IMR-90 (cell line): ENCODE results near the gene NUDT9.
"Not testable (repeated sequence)": the region's sequence is repeated elsewhere in the genome, so short reads cannot be mapped to it uniquely, and the experiment has no call there.

Experiments used
- CEBPB ChIP-seq: IDR thresholded peaks from 2 replicates; pipeline ENCODE4 v1.6.1; 2012; ENCODE audit warnings: low read depth, low read length, improper control_type of control experiment
- CTCF ChIP-seq: conservative IDR thresholded peaks from 2 replicates; pipeline ENCODE4 v1.5.1; 2012; ENCODE audit warnings: mild to moderate bottlenecking, low read depth, low read length, improper control_type of control experiment
- ELK1 ChIP-seq: fragments of 150-350 bp; IDR thresholded peaks from 2 replicates; pipeline ENCODE4 v1.6.1; 2016; ENCODE audit warnings: low read depth, mild to moderate bottlenecking, low read length, moderate library complexity, borderline replicate concordance
- FOS ChIP-seq: fragments of 150-350 bp; IDR thresholded peaks from 2 replicates; pipeline ENCODE4 v1.6.1; 2016; ENCODE audit warnings: low read depth, low read length
- MAFK ChIP-seq: IDR thresholded peaks from 2 replicates; pipeline ENCODE4 v1.6.1; 2012; ENCODE audit warnings: low read depth, low read length, improper control_type of control experiment
- POLR2A ChIP-seq: IDR thresholded peaks from 2 replicates; pipeline ENCODE4 v1.6.1; 2012; ENCODE audit warnings: mild to moderate bottlenecking, low read depth, low read length
- RAD21 ChIP-seq: IDR thresholded peaks from 2 replicates; pipeline ENCODE4 v1.6.1; 2012; ENCODE audit warnings: low read length, improper control_type of control experiment
- RCOR1 ChIP-seq: IDR thresholded peaks from 2 replicates; pipeline ENCODE4 v1.6.1; 2012; ENCODE audit warnings: mild to moderate bottlenecking, low read length, improper control_type of control experiment; ENCODE audit not compliant: insufficient replicate concordance
- RFX5 ChIP-seq: IDR thresholded peaks from 2 replicates; pipeline ENCODE4 v1.8.0; 2012; ENCODE audit warnings: low read depth, mild to moderate bottlenecking, low read length, moderate library complexity

GRCh38 chr4:87483247-87483646 is 60.9 kb downstream of the NUDT9 start:
- not testable (repeated sequence) for TF ChIP-seq POLR2A, MAFK, CTCF, FOS, CEBPB, RFX5, RAD21, ELK1, RCOR1
